ENCODE measurements around the gene ZC3H6. TPM values are rescaled to one million over a fixed set of nuclear protein-coding genes. Genes with fewer than 3 reads are reported as not detected.
"Not testable (repeated sequence)": the region's sequence is repeated elsewhere in the genome, so short reads cannot be mapped to it uniquely, and the experiment has no call there.

Gene ZC3H6
- total RNA-seq, 2 experiments from 2014 or later, result 18.0 to 21.4 TPM

DNA sequence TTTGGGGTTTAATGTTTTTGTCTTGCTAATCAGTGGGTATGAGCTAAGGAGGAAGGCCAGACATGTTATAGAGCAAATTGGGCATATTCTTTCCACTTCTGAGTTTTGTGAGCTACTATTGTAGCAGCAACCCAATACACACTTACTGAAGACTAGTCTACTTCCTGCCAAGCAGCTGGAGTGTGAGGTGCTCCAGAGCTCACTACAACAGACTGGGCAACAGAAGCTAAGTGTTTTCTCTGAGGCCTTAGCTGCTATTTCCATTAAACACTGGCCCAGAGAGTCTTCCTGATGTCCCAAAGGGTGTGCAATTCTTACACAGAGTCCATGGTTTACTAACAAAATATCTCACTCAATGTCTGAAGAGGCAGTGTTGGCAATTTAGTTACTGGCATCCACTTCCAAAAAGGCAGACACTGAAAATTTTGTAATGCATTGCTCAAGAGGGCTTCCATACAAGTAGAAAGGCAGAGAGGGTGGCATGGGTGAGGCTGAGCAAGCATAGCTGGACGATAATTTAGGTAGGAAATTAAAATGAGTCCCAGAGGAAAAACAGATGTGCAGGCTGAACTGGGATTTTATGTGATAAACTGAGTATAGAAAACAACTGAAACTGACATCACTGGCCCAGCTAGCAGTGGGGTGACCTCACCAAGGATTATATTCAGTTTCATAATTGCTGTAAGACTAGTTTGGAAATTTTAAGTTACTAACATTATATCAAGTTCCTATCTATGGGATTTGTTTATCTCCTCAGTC lies 68.6 kb downstream of the ZC3H6 start:
- ChIA-PET POLR2A (no interaction called here), CTCF (no interaction called here)
- intact Hi-C loops (cut with DNase I, micrococcal nuclease), result no loop called here
- no peaks in the 10 kb centered on the region for H3K9me3 ChIP-seq (ENCODE audit: control insufficient read depth in 1 of 2, insufficient read depth in 1 of 2, low read length in 2 of 2)
- no peak for TF ChIP-seq CTCF (IDR thresholded peaks at IDR 0.05)
- no peak overlapping the region for H3K4me3 Mint-ChIP-seq
- H3K27me3 Mint-ChIP-seq, result no peaks in the 10 kb centered on the region
- DNase-seq, result no peak
- no peaks in the 10 kb centered on the region for H3K9me3 Mint-ChIP-seq
- H3K4me1 Mint-ChIP-seq (ENCODE audit: low read depth), result no peaks in the 10 kb centered on the region
- H3K36me3 ChIP-seq (ENCODE audit: insufficient read depth, low read length), result no peaks in the 10 kb centered on the region
- H3K4me3 ChIP-seq (ENCODE audit: low read length), result no peak overlapping the region
- no peak overlapping the region for H3K27ac ChIP-seq (ENCODE audit: low read depth in 1 of 2, low read length in 2 of 2)
- no peak for ATAC-seq (ENCODE audit: poor library complexity)
- H3K4me1 ChIP-seq (ENCODE audit: insufficient read depth, low read length), result no peaks in the 10 kb centered on the region
- H3K36me3 Mint-ChIP-seq (ENCODE audit: low read depth), result no peaks in the 10 kb centered on the region
- H3K27me3 ChIP-seq (ENCODE audit: control insufficient read depth in 1 of 2, insufficient read depth in 2 of 2, low read length in 2 of 2), result no peaks in the 10 kb centered on the region
- no peak overlapping the region for H3K27ac Mint-ChIP-seq

DNA sequence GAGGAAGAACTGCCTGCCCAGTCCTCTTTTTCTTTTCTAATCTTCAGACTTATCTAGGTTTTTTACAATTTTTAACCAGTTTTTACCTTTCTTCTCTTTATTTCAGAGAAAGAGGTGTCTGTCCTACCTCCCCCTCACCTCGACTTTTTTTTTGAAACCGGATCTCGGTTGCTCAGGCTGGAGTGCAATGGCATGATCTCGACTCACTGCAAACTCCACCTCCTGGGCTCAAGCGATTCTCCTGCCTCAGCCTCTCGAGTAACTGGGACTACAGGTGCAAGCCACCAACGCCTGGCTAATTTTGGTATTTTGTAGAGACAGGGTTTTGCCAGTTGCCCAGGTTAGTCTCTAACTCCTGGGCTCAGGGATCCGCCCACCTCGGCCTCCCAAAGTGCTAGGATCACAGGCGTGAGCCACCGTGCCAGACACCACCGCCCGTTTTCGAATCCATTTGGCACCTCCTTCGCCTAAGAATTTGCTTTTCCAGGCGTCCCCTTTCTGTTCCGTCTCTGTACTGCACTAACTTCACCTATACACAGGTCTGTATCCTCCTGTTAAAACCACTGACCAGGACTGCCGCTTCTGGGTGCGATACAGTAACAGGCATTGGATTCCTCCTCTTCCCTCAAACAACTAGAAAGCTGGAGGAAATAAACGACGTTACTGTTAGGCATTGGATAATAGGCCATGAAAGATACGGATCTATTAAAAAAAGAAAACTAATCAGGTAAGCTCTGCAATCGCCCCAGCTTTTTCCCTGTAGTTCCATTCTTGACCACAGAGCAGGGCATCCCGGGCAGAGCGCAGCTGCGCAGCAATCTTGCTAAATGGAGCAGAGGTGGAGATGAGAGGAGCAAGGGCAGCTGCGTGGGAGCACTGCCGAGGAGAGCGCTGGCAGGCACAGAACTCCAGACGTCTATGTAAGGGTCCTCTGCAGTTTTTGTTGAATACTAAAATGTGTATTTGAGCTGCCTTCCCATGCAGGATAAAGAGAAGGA lies 69.9 kb downstream of the ZC3H6 start:
- Histone ChIP-seq H3K27ac (ENCODE audit: low read depth in 1 of 2, low read length in 2 of 2) (no peak overlapping the region), H3K36me3 (ENCODE audit: insufficient read depth, low read length) (no peaks in the 10 kb centered on the region), H3K27me3 (ENCODE audit: control insufficient read depth in 1 of 2, insufficient read depth in 2 of 2, low read length in 2 of 2) (no peaks in the 10 kb centered on the region), H3K4me3 (ENCODE audit: low read length) (no peak overlapping the region), H3K4me1 (ENCODE audit: insufficient read depth, low read length) (no peaks in the 10 kb centered on the region), H3K9me3 (ENCODE audit: control insufficient read depth in 1 of 2, insufficient read depth in 1 of 2, low read length in 2 of 2) (no peaks in the 10 kb centered on the region)
- Mint-ChIP-seq H3K36me3 (ENCODE audit: low read depth) (no peaks in the 10 kb centered on the region), H3K27ac (no peak overlapping the region), H3K27me3 (no peaks in the 10 kb centered on the region), H3K4me1 (ENCODE audit: low read depth) (no peaks in the 10 kb centered on the region), H3K9me3 (no peaks in the 10 kb centered on the region), H3K4me3 (no peak overlapping the region)
- ChIA-PET POLR2A (no interaction called here), CTCF (no interaction called here)
- intact Hi-C loops (cut with DNase I, micrococcal nuclease), result no loop called here
- no peak for TF ChIP-seq CTCF (IDR thresholded peaks at IDR 0.05)
- ATAC-seq (ENCODE audit: poor library complexity) (no peak), DNase-seq (no peak)

DNA sequence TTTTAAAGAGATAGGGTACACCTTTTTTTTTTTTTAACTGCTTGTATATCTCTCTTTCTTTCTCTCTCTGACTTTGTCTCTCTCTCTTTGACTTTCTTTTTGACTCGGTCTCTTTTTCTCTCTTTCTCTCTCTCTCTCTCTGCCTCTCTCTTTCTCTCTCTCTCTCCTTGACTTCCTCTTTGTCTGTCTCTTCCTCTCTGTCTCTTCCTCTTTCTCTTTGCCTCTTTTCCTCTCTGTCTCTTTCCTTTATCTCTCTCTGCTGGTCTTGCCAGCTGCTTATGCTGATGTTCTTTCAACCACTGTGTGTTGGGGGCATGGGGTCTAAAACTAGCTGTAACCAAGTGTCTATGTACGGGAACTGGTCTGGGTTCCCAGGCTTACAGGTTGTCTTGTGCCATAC lies 76.9 kb downstream of the ZC3H6 start:
- POLR2A ChIA-PET; DNase-seq; H3K27ac ChIP-seq (ENCODE audit: low read depth in 1 of 2, low read length in 2 of 2); H3K36me3 ChIP-seq (ENCODE audit: insufficient read depth, low read length); H3K9me3 ChIP-seq (ENCODE audit: control insufficient read depth in 1 of 2, insufficient read depth in 1 of 2, low read length in 2 of 2); CTCF ChIA-PET; H3K4me1 Mint-ChIP-seq (ENCODE audit: low read depth); H3K9me3 Mint-ChIP-seq; H3K36me3 Mint-ChIP-seq (ENCODE audit: low read depth); H3K27ac Mint-ChIP-seq; ATAC-seq (ENCODE audit: poor library complexity); H3K4me3 ChIP-seq (ENCODE audit: low read length); intact Hi-C loops (cut with DNase I, micrococcal nuclease); H3K4me3 Mint-ChIP-seq; H3K27me3 ChIP-seq (ENCODE audit: control insufficient read depth in 1 of 2, insufficient read depth in 2 of 2, low read length in 2 of 2); H3K27me3 Mint-ChIP-seq; H3K4me1 ChIP-seq (ENCODE audit: insufficient read depth, low read length): not testable (repeated sequence)

DNA sequence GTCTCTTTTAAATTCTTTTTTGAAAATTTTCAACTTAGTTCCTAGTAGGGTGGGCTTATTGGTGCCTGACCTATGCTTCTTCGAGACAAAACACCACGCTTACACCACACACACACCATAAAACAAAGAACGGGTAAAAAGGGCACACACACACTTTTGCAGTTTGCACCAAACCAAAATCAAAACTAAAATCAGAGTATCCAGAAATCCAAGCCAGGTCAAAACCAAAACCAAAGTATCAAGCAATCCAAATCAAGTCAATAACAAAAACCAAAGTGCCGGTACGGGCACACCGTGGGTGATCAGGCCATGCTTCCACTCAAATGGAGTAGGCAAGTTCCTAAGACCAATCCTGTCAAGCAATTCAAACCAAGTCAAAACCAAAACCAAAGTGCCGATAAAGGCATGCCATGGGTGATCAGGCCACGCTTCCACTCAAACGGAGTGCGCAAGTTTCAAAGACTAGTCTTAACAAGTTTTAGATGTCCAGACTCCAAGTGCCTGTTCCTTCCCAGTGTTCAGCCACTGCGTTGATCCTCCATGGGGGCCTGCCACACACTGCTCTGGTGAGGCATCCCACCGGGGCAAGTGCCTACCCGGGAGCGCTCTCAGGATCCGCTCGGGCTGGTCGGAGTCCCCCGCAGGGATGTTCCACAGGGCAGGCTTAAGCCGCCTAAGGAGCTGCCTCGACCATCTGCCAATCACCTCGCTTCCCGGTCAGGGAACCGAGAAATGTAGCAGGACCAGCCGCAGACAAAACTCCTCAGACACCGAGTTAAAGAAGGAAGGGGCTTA lies 77.6 kb downstream of the ZC3H6 start:
- H3K4me3 ChIP-seq (ENCODE audit: low read length); CTCF ChIA-PET; H3K27me3 ChIP-seq (ENCODE audit: control insufficient read depth in 1 of 2, insufficient read depth in 2 of 2, low read length in 2 of 2); H3K27me3 Mint-ChIP-seq; ATAC-seq (ENCODE audit: poor library complexity); H3K27ac ChIP-seq (ENCODE audit: low read depth in 1 of 2, low read length in 2 of 2); H3K27ac Mint-ChIP-seq; H3K4me1 ChIP-seq (ENCODE audit: insufficient read depth, low read length); H3K36me3 ChIP-seq (ENCODE audit: insufficient read depth, low read length); H3K36me3 Mint-ChIP-seq (ENCODE audit: low read depth); H3K9me3 Mint-ChIP-seq; POLR2A ChIA-PET; DNase-seq; H3K4me3 Mint-ChIP-seq; intact Hi-C loops (cut with DNase I, micrococcal nuclease); H3K9me3 ChIP-seq (ENCODE audit: control insufficient read depth in 1 of 2, insufficient read depth in 1 of 2, low read length in 2 of 2); H3K4me1 Mint-ChIP-seq (ENCODE audit: low read depth): not testable (repeated sequence)

- H3K27me3 ChIP-seq (ENCODE audit: control insufficient read depth in 1 of 2, insufficient read depth in 2 of 2, low read length in 2 of 2); H3K27ac Mint-ChIP-seq; H3K4me3 ChIP-seq (ENCODE audit: low read length); H3K9me3 Mint-ChIP-seq; intact Hi-C loops (cut with DNase I, micrococcal nuclease); H3K36me3 Mint-ChIP-seq (ENCODE audit: low read depth); POLR2A ChIA-PET; H3K9me3 ChIP-seq (ENCODE audit: control insufficient read depth in 1 of 2, insufficient read depth in 1 of 2, low read length in 2 of 2); H3K36me3 ChIP-seq (ENCODE audit: insufficient read depth, low read length); H3K4me1 Mint-ChIP-seq (ENCODE audit: low read depth); H3K4me1 ChIP-seq (ENCODE audit: insufficient read depth, low read length); H3K4me3 Mint-ChIP-seq; ATAC-seq (ENCODE audit: poor library complexity); CTCF ChIA-PET; H3K27ac ChIP-seq (ENCODE audit: low read depth in 1 of 2, low read length in 2 of 2); DNase-seq; H3K27me3 Mint-ChIP-seq: not testable (repeated sequence)
These were observed 78.9 kb downstream of the ZC3H6 start for GRCh38 chr2:112354335-112354734.
